ENCODE results near the gene MBL2.

MBL2 gene

DNA sequence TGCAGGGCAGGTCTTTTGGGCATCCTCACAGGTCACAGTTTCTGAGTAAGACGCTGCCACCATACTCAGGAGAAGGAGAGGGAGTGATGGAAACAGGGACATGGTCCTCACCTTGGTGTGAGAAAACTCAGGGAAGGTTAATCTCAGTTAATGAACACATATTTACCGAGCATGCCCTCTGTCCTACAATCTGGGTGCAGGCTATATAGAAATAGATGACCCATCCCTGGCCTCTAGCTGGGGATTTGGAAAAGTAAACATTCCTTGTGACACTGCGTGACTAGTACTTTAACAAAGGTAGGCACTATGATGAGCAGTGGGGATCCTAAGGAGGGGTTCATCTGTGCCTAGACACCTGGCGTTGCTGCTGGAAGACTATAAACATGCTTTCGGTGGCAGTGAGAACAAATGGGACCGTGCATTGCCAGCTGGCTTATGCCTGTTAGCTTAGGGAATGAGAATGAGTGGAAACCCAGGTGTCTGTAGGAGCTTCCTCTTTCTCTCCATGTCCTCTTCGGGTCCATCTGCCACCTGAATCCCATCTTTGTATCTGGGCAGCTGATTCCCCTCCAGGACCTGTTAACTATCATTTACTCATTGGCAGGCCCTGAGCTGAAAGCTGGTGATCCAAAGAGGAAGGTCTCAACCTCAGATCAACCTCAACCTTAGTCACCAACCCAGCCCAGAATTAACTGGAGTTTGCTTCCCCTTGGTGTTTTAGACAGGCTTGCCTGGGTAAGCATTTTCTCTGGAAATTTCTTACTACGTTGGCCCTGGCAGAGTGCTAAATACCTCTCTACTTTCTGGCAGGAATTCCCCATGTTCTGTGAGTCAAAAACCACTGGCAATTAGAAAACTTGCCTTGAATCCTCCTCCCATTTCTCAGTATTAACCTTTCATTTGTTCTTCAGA is 794 bp downstream of the MBL2 start:
- DNase-seq: no peak

DNA sequence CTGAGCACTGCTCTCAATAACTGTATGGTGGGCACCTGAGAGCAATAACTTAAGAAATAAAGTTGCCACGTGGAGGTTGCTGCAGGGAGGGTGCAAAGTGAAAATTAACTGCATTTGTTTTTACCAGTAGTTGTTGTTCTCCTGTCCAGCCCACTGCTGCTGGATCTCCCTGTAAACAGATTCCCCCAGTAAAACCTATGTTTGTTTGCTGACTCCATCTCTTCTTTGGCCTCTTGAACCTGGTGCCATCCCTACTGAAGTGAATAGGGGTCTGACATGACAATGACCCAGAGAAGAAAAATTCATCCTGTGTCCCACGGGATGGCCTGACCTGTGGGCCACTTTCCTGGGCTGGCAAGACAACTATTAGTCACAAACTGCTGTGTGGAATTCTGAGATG is 1.7 kb downstream of the MBL2 start:
- DNase-seq: no peak

DNA sequence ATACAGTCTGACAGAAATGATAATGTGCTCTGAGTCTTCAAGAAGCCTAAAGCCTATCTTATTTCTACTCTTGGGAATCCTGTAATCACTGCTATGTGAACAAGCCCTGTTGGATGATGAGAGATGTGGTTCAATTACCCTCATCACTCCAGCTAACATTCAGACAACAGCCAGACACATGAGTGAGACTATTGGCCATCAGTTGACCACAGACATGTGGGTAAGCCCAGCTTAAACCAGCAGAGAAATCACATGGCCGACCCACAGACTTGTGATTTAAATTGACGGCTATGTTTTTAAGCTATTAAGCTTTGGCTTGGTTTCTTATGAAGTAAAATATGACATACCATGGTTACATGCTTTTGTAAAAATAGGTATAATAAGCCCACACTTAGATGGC is 2.6 kb downstream of the MBL2 start:
- DNase-seq: no peak

DNA sequence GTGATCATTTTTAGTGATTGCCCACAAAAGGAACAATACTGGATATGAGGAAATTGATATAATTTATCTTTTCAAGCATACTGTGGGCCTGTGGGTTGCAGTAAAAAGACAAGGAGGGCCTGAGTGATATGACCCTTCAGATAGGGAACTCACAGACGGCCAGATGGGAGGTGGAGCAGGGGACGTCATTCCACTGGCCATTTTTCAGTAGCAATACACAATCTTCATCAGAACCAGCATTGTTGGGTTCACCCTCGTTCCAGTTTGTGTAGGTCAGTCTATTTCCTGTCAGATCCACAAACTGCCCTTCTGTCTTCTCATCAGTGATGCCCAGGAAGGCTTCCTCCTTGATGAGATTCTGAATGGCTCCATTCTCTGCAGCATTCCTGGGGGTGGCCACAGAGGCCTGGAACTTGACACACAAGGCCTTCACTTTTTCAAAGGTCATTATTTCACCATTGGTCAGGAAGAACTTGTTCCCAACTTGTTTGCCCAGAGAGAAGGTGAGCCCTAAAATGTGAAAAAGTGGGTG is 4.5 kb downstream of the MBL2 start:
- DNase-seq: no peak

DNA sequence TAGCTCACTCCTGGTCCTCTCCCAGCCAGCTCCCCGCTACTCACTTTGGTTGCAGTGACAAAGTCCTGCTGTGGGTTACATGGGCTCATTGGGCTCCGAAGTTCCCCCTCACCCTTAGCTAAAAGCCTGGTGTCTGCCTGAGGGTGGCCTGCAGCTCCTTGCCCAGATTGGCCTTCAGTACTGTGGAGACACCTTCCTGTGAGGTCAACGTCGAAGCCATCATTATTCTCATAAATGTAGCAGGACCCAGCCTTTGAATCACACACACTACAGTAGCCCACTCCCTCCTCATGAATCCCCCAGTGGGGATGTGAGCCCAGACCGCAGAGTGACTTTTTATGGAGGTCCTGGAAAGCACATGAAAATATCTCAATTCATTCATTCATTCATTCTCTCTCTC is 10.5 kb downstream of the MBL2 start:
- no peak for DNase-seq

DNA sequence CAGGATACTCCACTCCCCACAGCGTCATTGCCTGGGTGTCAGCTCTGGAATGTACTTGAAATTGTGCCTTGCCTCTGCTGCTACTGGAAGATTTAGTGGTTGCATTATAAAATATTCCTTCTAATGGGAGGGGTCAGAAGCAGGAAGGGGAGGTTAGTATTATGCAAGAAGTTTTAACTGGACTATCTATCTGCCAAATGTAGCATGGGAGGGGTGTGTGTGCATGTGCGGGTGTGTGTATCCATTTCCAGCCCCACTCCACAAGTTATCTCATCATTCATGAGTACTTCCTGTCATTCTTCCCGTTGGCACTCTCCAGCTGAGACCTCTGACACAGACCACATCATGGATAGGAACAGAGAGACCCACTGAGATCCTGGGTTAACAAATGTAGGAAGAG is 13.4 kb downstream of the MBL2 start:
- no peak for DNase-seq

DNA sequence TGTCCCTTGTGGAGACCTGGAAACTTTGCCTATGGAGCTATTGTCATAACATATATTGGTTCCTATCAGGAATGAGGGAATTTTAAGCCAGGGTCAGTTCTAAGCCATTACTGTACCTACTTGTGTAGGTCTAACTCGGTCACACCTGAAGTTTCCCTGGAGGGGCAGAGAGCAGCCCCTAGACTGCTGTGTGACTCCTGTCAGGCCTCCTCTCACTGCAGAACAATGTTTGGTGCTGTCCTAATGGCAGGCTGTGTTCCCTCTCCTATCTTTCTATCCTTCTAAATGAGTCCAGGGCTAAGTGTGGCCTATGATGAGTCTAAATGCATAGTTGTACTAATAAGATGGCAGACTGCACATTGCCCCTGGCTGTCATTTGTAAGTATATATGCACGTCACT is 14.2 kb downstream of the MBL2 start:
- no peak for DNase-seq

DNA sequence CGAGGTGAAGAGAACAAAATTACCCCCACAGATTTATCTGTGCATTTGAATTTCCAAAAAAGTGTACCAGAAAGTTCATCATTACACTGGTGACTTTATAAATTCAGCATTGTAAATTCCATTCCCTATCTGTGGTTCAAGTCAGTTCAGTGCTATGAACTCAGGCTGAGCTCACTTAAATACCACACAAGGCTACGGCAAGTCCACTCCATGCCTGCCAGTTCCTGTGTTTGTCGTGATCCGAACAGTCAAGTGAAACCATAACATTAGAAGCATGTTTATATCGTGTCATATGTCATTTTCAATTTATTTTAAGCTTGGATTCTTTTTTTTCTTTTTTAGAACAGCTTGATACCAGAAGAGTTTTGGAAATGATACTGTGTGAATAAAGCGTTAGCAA is 14.8 kb downstream of the MBL2 start:
- no peak for DNase-seq

DNA sequence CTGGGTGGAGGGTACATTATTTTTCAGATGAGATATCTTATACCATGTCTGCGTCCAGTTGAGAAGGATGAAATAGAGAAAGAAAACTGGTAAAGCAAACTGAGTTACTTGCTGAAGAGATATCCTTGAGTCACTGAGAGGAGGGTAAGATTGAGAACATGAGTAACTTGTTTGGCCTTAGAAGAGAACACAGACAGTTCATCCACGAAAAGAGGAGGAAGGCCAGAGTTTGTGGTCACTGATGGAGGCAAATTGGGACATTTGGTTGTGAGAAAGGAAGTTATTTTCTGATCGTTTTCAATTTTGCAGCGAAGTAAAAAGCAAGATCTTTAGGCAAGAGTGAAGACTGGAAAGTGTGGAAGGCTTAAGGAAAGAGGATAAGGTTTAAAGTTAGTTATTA is 15.6 kb downstream of the MBL2 start:
- no peak for DNase-seq

DNA sequence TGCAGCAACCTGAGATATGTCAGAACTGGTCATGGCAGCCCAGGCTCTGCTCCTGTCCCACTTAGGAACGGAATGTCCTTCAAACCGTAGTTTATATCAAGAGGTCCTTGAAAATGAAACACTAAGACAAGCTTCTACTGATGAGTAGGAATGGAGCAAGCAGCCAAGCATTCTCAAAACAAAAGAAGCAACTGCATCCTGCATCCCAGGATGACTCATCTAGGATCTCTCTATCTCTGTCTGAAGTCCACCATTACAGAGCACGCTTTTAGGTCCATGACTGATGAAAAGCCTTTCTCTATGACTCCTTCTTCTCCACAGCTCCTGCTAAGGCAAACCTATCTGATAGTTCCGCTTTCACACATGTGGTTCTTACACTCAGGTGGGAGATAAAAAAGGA is 16.3 kb downstream of the MBL2 start:
- no peak for DNase-seq

DNA sequence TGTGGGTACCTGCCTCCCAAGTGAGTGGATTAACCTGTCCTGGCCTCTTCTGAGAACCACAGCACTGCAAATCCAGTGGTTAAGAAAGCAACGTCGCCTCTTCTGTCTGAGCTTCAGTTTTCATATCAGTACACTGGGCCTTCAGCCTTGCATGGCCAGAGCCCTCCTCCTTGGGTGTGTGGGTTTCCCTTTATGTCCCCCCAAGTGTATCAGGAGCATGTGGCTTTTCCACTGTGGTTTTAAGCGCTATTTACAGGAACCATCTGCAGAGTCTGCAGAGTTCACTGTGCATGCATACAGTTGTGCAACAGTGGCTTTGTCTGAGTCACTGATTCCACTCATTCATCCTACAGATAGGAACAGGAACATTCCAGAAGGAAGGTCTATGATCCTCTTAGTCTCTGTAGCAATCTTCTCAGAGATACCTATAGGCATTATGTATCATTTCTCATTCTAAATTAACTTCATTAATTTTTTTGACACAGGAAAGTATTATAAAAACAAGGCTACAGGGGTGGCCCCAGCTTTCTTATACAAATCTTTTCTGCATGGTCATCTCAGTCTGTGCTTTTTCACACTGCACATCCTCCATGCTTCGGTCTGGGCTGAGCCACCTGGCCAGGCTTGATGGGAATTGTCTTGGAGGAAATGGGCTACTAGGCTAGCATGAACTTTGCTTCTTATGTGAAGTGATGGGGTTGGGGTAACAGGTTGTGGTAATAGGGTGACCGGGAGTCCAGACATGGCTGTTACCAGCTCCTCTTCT is 17.1 kb downstream of the MBL2 start:
- no peak for DNase-seq

DNA sequence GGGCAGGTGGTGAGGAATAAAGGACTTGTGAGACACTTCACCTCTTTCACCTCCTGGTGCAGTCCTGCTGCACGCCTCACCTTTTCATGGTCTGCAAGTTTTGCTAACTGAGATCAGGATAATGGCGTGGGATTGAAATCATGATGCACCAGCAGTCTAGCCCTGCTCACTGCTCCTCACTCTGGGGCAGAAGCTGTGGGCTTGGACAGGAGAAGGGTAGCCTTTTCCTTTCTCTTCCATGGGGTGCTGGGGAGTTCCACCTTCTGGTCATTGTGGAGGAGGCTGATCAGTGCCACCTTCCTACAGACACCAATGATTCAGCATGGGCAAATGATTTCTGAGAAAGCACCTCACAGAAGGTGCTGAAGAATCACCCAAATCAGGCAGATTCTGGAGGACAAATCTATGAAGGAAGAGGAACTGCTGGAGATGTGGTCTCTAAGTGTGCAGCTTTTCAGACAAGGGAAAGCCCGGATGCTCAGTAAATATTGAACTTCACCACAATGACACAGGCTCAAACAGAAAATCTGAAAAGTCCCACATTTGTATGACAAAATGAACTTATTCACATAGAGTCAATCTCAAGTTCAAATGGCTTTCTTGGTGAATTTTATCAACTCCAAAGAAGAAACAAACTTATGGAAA is 19.7 kb downstream of the MBL2 start:
- DNase-seq: no peak

DNA sequence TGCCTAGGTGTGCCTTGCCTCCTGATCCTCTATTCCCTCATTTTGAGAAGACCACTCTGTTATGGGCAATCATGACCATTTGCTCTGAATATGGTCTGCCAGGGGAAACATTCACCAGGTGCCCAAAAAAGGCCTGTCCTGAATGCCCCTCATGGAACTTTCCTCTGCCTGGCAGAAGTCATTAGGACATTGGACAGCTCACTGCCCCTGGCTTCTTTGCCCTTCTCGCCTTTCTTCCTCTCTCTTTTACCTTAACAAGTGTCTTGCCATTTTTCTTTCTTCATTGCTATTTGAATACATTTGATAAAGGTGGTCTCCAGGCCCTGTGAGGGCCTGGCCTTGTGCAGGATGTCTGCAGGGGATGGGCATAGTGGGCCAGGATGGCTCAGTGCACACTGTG is 20.3 kb downstream of the MBL2 start:
- no peak for DNase-seq

DNA sequence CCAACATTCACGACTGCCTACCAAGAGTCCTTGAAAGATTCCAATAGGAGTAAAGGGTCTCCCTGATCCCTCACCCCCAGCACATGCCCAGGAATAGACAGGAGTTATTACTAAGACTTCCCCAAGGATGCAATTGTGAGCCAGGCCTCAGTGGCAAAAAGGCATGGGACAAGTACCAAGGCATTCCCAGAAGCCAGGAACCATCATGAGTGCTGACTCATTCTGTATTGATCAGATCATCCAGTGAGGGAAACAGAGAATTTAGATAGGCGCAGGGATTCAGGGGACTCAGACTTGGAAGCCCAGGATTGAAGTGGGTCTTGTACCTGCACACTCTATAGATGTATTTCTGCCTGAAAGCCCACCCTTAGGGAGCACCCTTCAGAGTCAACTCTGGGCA is 21.2 kb downstream of the MBL2 start:
- no peak for DNase-seq

DNA sequence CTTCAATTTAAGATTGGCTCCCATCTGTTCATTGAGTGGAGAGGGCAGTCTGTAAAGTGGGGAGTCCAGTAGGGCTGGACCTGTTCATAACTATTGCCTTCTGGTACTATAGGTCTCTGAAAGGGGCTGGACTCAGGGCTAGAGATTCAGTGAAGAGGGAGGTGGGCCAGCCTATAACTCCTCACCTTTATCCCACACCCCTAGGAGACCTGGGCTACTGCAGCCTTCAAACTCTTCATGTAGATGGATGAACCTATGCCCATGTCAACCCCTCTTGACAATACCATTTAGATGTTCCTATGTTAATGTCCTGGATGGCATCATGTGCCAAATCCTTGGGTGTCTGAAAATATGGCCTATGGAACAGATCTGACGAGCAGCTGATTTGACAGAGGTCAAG is 22.0 kb downstream of the MBL2 start:
- DNase-seq: no peak

DNA sequence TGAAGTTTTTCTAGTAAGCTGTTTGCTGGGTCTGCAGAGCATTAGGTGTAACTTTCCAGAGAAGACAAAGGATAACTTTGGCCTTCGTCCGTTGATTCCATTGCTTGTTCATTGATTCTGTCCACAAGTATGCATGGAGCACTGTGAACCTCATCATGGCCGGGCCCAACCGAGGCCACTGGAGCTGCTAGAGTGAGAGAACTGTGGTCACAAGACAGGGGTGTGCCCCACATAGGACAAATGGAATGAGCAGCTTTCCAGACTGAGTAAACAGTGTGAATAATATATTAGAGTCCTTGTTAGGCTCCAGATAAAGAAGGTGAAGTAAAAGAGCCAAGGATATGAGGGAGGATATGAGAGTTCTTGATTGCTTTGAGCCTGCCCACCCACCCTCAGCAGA is 24.9 kb downstream of the MBL2 start:
- DNase-seq: no peak

DNA sequence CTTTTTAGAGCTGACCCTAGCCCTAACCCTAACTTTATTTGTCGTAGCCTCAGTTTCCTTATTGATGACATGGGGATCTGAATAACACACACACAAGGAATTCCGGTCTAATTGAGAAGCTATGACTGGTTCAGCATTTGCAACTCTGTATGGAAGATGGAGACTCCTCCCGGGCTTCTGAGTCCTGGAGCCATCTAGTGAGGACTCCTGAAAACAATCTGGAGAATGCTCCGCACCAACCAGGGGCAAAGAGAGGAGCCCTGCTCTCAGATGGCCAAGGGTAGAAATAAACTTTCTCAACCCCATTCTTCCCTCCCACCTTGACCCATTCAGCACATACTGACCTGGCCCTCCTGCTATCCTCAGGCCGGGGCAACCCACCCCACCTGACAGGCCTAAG is 26.4 kb downstream of the MBL2 start:
- no peak for DNase-seq

DNA sequence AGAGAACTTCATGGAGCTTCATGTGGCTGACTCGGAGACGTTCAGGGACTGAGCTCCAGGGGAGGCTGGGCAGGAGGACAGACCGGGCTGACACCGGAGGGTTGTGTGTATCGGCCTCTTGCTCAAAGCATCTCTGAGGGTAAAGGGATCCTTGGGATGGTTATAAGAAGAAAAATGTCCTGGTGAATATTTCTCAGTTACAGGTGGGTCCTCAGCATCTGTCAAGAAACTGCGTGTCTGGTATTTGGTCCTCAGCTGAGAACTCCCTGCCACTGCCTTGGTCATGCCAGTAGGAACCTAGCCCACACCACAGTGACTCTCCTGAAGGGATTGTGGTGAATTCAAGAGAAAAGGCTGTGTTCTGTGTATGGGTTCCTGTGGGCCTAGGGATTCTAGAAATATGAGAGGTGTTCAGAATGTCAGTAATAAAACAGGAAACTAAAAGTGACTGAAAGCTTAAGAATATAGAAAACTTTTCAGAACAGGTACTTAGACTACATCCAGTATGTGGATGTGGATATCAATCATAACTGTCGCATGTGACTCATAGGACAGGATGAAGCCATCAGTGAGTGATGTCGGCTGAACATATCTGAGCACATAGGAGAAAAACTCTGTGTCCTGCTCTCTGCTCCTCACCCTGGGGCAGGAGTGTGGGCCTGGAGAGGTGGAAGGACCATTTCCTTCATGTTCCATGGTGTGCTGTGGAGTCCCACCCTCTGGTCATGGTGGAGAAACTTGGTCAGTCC is 28.4 kb downstream of the MBL2 start:
- DNase-seq: no peak

DNA sequence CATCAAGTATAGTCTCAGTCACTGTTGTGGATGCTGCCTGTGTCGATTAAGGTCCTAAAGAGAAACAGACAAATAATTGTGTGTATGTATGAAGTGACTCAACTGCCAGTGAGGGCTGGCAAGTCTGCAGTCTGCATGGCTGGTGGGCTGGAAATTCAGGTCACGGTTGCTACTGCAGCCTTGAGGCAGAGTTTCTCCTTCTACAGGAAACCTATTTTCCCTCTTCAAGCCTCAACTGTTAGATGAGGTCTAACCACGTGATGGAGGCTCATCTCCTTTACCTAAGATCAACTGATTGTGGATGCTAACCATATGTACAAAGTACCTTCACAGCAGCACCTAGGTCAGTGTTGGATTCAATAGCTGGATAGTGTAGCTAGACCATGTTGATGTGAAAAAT is 29.9 kb downstream of the MBL2 start:
- no peak for DNase-seq

DNA sequence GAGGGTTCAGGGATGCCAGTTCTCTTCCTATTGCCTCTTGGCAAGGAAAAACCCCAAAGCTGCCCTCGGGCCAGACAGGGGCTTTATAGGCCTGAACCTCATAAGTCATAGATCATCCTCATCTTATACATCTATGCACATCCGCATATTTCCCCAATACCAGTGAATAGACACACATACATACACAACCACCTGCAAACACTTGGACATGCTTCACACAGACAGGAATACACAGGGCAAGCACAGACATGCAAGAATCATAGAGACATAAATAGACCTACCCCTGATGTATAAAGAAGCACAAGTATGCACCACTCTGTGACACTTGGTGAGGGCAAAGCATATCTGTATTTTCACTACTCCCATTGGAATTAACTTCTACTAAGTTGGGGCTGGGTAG is 30.7 kb downstream of the MBL2 start:
- no peak for DNase-seq

DNA sequence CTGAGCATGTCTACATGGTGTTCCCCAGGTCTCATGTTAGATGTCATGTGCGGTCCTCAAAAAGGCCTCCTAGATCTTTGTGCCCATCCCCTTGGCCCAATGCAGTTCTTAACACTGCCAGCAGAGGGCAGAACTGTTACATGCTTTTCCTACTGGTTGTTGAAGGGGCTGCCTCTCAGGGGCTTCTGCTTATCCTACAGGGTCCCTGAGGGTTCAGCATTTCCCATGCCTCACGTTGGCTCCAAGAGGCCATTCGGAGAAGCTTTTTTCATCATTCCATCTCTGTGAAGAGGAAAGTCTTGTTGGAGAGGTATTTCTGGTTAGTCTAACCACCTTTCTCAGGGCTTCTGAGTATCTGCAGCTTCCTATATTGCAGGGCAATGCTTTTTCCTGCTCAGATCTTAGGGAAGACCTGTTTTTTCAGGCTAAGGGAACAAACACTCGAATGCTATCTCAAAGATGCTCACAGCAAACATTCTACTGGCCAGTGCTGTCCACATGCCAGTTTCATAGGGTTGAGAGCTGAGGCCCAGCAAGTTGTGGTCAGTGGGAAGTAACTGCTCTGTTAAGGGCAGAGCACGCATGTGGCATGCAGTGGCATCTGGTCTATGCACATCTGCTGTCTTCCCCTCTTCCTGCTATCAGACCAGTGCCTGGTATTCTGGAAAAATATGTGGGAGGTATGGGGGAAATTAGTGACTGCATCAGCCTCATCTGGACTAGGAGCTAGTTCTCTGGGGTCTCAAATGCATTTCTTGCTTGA is 31.5 kb downstream of the MBL2 start:
- DNase-seq: peak; percentile 13

DNA sequence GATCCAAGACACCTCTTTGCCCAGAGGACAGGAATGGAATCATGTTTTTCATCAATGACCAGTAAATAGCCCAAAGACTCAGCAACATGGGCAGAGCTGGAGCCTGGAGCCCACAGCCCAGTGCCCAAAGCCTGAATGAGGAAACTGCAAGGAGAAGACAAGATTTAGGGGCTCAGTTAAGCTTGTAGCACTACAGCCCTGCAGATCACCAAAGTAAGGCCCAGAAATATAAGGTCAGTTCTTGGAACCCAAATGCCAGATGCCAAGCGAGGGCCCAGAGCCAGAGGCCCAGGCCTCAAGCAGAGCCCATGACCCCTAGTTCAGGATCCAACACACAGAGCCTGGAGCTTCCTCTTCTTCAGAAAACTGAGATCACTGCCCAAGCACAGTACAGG is 32.4 kb downstream of the MBL2 start:
- no peak for DNase-seq
